22Rv1 (cell line): ENCODE results near the gene ADCY5.

ENCODE experiments used
- H3K27ac ChIP-seq: fragments of 450-650 bp; 2 replicates; pipeline ENCODE4 v1.5.1; 2017
- CTCF ChIP-seq: fragments of 450-650 bp; IDR thresholded peaks from 2 replicates; pipeline ENCODE4 v1.5.1; 2017; ENCODE audit warnings: mild to moderate bottlenecking
- ZFX ChIP-seq: fragments of 450-650 bp; IDR thresholded peaks from 2 replicates; pipeline ENCODE4 v1.6.1; 2017; ENCODE audit warnings: antibody characterized with exemption, borderline replicate concordance

ADCY5 gene

GRCh38 chr3:123351501-123351900, 97.4 kb downstream of the ADCY5 start:
- H3K27ac ChIP-seq: no peak overlapping the region
- TF ChIP-seq ZFX (no peak), CTCF (no peak)

GRCh38 chr3:123350971-123351370, 97.9 kb downstream of the ADCY5 start:
- no peak overlapping the region for H3K27ac ChIP-seq
- TF ChIP-seq ZFX: no peak
- TF ChIP-seq CTCF: no peak

GRCh38 chr3:123349566-123350435, 99.1 kb downstream of the ADCY5 start:
- no peak overlapping the region for H3K27ac ChIP-seq

GRCh38 chr3:123349201-123349535, 99.7 kb downstream of the ADCY5 start:
- TF ChIP-seq CTCF: no peak
- no peak for TF ChIP-seq ZFX
- H3K27ac ChIP-seq: no peak overlapping the region

More at GRCh38 chr3:123349566-123350435, 99.1 kb downstream of the ADCY5 start:
- TF ChIP-seq CTCF (no peak), ZFX (no peak)

GRCh38 chr3:123348471-123349200, 100.3 kb downstream of the ADCY5 start:
- TF ChIP-seq ZFX (no peak), CTCF (no peak)
- no peak overlapping the region for H3K27ac ChIP-seq

GRCh38 chr3:123347691-123348264, 101.1 kb downstream of the ADCY5 start:
- TF ChIP-seq CTCF: no peak
- no peak for TF ChIP-seq ZFX

GRCh38 chr3:123347205-123347604, 101.7 kb downstream of the ADCY5 start:
- H3K27ac ChIP-seq: no peak overlapping the region
- TF ChIP-seq ZFX (no peak), CTCF (no peak)

More at GRCh38 chr3:123347691-123348264, 101.1 kb downstream of the ADCY5 start:
- H3K27ac ChIP-seq: no peak overlapping the region
